Renal cortex interstitium (tissue), 11 donors: ENCODE results near the gene PRRG2. TPM values are rescaled to one million over a fixed set of nuclear protein-coding genes. Genes with fewer than 3 reads are reported as not detected.
"Not testable (repeated sequence)": the region's sequence is repeated elsewhere in the genome, so short reads cannot be mapped to it uniquely, and the experiment has no call there.

Experiments
- DNase-seq, 11 donors: peaks; one replicate each; pipeline ENCODE4 v3.0.0-alpha.2; 2013; ENCODE audit warnings: low read depth in 9 of 11, low spot score in 4 of 11; ENCODE audit errors: extremely low read depth in 1 of 11
- polyA plus RNA-seq, 3 donors: library from polyadenylated mRNA; unstranded; fragments of 120-200 nt; gene quantifications; one replicate each; pipeline ENCODE4 v1.2.1, GENCODE V29; 2013; ENCODE audit not compliant: insufficient read length in 3 of 3

The PRRG2 gene
- polyA plus RNA-seq, 3 donors, result 5.8 to 6.8 (median 5.9) TPM

GRCh38 chr19:49631014-49631588 is 50.0 kb downstream of the PRRG2 start:
- DNase-seq, result no peak

DNA sequence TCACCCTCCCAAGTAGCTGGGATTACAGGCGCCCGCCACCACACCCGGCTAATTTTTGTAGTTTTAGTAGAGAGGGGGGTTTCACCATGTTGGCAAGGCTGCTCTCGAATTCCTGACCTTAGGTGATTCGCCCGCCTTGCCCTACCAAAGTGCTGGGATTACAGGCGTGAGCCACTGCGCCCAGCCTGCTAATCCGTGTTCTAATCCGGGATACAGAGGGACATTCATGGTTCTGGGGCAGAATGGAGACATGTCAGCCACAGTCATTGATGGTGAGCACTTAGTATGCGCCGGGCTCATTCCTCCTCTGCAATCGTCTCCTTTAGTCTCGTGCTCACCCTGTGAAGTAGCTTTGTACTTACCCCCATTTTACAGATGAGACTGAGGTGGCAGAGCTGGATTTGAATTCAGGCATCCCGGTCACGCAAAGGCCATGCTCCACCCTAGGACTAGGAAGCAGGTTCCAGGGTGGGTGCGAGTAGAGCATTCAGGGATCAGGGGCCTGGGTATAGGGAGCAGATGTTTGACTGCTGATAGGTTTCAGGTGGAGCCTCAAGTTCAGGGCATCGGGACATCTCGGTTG is 50.6 kb downstream of the PRRG2 start:
- no peak for DNase-seq

DNA sequence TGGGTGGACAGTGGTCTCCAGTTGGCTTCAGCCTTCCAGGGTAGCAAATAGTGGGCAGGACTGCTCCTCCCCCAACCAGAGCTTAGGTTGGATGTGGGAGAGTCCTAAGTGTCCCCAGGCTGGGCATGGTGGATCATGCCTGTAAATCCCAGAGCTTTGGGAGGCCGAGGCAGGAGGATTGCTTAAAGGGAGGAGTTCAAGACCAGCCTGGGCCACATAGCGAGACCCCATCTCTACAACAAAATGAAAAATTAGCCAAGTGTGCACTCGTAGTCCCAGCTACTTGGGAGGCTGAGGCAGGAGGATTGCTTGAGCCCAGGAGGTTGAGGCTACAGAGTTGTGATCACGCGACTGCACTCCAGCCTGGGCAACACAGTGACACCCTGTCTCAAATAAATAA is 51.5 kb downstream of the PRRG2 start:
- DNase-seq, result no peak

GRCh38 chr19:49633273-49633672 is 52.2 kb downstream of the PRRG2 start:
- not testable (repeated sequence) for DNase-seq

DNA sequence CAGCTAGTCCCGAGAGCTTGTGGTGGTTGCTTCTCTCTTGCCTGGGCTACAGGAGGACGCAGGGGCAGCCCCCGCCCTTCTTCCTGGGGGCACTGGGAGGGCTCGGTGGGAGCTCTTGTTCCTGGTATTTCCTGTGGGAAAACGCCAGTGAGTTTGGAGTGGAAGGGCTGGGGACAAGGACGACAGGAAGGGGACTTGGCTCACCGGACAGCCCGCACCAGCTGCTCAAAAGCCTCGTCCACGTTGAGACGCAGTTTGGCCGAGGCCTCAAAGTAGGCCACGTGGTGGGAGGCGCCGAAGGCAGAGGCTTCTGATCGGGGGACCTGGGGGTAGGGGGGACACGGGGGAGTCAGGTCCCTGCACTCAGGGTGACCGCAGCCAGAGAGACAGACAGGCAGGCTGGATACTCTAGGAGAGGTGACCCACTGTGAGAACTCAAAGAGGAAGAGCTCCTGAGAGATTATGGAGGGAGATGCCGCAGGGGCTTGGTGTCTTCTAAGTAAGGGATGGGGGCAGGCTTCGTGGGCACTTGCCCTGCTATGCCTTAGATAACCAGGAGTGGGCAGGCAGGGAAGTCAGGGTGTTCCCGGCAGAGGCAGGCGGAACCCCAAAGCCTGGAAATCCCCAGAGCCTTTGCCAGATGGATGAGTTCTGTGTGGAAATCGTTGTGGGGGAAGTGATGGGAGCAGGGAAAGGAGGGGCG is 54.6 kb downstream of the PRRG2 start:
- no peak for DNase-seq

DNA sequence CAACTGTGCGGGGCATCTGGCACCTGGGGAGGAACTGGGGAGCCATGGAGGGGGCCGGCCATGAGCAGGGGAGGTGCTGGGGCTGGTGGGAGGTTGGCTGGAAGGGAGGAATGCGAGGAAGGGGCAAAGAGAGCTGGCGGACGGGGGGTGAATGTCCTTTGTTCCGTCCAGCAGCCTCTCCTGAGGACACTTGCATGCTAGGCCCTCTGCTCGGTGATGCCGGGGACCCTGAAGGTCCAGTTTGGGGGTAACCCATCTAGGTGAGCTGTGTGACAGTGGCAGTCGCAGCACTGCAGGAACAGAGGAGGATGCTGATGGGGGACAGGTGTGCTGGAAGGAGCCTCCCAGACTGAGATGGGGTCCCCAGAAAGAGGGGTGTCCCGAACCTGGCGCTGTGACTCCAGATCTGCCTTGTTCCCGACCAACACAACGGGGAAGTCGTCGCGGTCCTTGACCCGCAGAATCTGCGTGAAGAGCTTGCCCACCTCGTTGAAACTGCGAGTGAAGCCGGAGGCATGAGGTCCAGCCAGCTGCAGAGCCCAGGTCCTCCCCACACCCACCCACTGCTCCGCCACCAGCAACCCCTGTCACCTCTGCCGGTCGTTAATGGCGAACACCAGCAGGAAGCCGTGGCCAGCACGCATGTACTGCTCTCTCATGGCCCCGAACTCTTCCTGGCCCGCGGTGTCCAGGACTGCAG is 55.3 kb downstream of the PRRG2 start:
- no peak for DNase-seq

GRCh38 chr19:49637821-49638738 is 57.0 kb downstream of the PRRG2 start:
- peak in 2 of 11 donors; percentile 41 to 49 for DNase-seq

DNA sequence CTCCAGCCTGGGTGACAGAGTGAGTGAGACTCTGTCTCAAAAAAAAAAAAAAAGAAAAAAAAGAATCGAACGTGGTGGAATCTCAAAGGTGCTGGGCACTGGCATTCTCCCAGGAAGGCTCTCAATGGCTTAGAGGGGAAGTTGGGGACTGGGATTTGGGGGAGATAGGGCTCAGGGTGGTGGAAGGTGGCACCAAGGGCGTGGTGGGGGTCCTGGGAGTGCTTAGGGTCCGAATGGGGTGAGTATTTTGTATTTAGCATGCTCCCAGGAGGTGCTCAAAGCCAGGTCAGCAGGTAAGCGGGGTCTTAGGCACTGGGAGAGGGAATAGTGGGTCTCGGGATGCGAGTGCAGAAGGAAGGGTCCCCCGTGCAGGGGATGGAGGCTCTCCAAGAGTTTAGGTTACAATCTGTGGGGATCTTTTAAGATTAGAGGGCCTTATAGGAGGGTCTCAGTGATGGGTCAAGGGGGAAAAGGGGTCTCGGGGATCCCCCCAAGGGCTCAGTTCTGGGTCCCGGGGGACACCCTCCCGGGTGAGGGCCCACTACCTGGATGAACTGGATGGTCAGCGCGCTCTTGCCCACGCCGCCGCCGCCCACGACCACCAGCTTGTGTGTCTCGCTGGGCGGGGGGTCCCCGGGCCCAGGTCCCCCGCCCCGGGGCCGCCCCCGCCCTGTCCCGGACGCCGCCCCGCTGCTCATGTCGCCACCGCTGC is 58.4 kb downstream of the PRRG2 start:
- DNase-seq, result no peak

DNA sequence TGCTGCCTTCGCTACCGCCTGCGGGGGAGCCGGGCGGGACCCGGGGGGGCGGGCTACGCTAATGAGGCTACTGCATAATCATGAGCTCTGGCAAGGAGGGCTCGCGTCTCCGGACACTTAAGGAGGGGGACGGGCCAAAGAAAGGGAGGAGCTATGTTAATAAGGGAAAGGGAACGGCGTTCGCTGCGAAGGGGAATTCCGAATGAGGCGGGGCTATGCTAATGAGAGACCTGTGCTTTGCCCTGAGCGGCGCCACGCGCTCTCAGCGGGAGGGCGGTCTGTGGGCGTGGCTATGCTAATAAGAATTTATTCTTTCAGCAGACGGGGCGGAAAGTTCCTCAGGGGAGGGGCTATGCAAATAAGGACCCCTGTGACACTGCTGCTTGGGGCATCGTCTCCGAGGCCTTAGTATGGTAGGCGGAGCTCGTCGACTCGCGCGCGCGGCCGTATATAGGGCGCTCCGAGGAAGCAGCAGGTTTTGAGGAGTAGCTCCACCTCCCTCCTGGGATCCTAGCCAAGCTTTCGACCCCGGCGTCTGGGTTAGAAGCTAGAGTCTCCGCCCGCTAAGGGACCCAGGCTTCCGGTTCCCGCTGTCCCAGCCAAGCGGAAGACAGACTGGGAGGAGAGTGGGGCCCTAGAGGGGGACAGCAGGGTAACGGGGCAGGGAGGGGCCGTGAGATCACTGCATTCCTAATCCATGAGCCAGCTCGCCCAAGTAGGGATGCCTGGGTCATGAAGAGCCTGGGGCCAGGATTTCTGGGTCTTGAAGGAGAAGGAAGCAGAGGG is 59.2 kb downstream of the PRRG2 start, which contains the start of gene RRAS:
RRAS (minus strand) TSS at position 31 of the 786 bp plus-strand sequence. CDS start 45 bp downstream, outside the sequence.
- peak; percentile 98 to 100 (median 100) for DNase-seq

Other genes with a start within 250 kb of the PRRG2 start
- gene CD37, start 245.9 kb upstream of the PRRG2 start, polyA plus RNA-seq, result 10 to 100 TPM; 34.0 to 49.0 (median 34.6) TPM
- 100 to 1,000 TPM in 1 of 3 donors, 10 to 100 TPM in 2; 88.2 to 114 (median 93.0) TPM for gene TEAD2, start 218.9 kb upstream of the PRRG2 start, polyA plus RNA-seq
- gene DKKL1, start 217.4 kb upstream of the PRRG2 start, polyA plus RNA-seq, result 1 to 10 TPM; 4.0 to 6.4 (median 5.1) TPM
- gene KASH5, start 193.1 kb upstream of the PRRG2 start, polyA plus RNA-seq, result under 1 TPM; 0.14 to 0.57 (median 0.45) TPM
- not detected for gene PTH2, start 157.9 kb upstream of the PRRG2 start, polyA plus RNA-seq
- not detected for gene GFY, start 155.9 kb upstream of the PRRG2 start, polyA plus RNA-seq
- gene SLC17A7, start 139.8 kb upstream of the PRRG2 start, polyA plus RNA-seq, result under 1 TPM; 0.19 to 0.47 (median 0.33) TPM
- gene PIH1D1, start 129.5 kb upstream of the PRRG2 start, polyA plus RNA-seq, result 100 to 1,000 TPM in 1 of 3 donors, 10 to 100 TPM in 2; 85.0 to 102 (median 91.3) TPM
- gene ALDH16A1, start 128.1 kb upstream of the PRRG2 start, polyA plus RNA-seq, result 10 to 100 TPM; 14.4 to 27.7 (median 26.4) TPM
- gene FLT3LG, start 107.1 kb upstream of the PRRG2 start, polyA plus RNA-seq, result 1 to 10 TPM; 2.5 to 4.4 (median 3.2) TPM
- gene RPL13A, start 93.7 kb upstream of the PRRG2 start, polyA plus RNA-seq, result 1,000 to 10,000 TPM; 2,269 to 2,915 (median 2,804) TPM
- gene RPS11, start 84.9 kb upstream of the PRRG2 start, polyA plus RNA-seq, result 1,000 to 10,000 TPM; 2,058 to 2,977 (median 2,724) TPM
- 100 to 1,000 TPM; 225 to 312 (median 227) TPM for gene FCGRT, start 68.7 kb upstream of the PRRG2 start, polyA plus RNA-seq
- 10 to 100 TPM; 13.1 to 24.6 (median 23.3) TPM for gene RCN3, start 53.3 kb upstream of the PRRG2 start, polyA plus RNA-seq
- gene NOSIP, start 760 bp upstream of the PRRG2 start, polyA plus RNA-seq, result 10 to 100 TPM; 61.9 to 75.9 (median 67.5) TPM
- gene PRR12, start 9.9 kb downstream of the PRRG2 start, polyA plus RNA-seq, result 10 to 100 TPM; 17.0 to 30.2 (median 28.6) TPM
- 10 to 100 TPM; 20.6 to 28.9 (median 24.9) TPM for gene RRAS, start 58.8 kb downstream of the PRRG2 start, polyA plus RNA-seq
- gene SCAF1, start 60.9 kb downstream of the PRRG2 start, polyA plus RNA-seq, result 10 to 100 TPM; 28.4 to 44.1 (median 43.4) TPM
- 10 to 100 TPM; 36.8 to 92.3 (median 57.7) TPM for gene IRF3, start 84.5 kb downstream of the PRRG2 start, polyA plus RNA-seq
- 10 to 100 TPM; 21.0 to 31.6 (median 28.0) TPM for gene BCL2L12, start 84.6 kb downstream of the PRRG2 start, polyA plus RNA-seq
- 100 to 1,000 TPM; 198 to 261 (median 228) TPM for gene PRMT1, start 96.0 kb downstream of the PRRG2 start, polyA plus RNA-seq
- gene ADM5, start 108.3 kb downstream of the PRRG2 start, polyA plus RNA-seq, result 1 to 10 TPM; 1.1 to 1.6 (median 1.5) TPM
- 10 to 100 TPM in 2 of 3 donors, 1 to 10 TPM in 1; 8.0 to 12.8 (median 11.1) TPM for gene CPT1C, start 109.8 kb downstream of the PRRG2 start, polyA plus RNA-seq
- under 1 TPM in 2 of 3 donors, not detected in 1; 0.10 to 0.18 TPM for gene TSKS, start 182.0 kb downstream of the PRRG2 start, polyA plus RNA-seq
- gene AP2A1, start 185.7 kb downstream of the PRRG2 start, polyA plus RNA-seq, result 10 to 100 TPM; 44.5 to 69.2 (median 66.9) TPM
- 10 to 100 TPM; 35.6 to 42.1 (median 38.4) TPM for gene FUZ, start 232.0 kb downstream of the PRRG2 start, polyA plus RNA-seq
- gene MED25, start 237.0 kb downstream of the PRRG2 start, polyA plus RNA-seq, result 10 to 100 TPM; 61.4 to 74.1 (median 69.6) TPM